HCT116 (cell line): Measurements from ENCODE around the gene IL17RB. TPM values are rescaled to one million over a fixed set of nuclear protein-coding genes. Genes with fewer than 3 reads are reported as not detected.

Experiments used
- ATAC-seq: fragments of 200-7000 bp; cut with Tn5 transposase; 2 replicates; pipeline ENCODE4 v1.9.1; 2020; ENCODE audit warnings: mild to moderate bottlenecking, moderate library complexity
- BruUV-seq: library from RNA; stranded (reverse); fragments of 400-500 nt; replicated peaks from 2 replicates; lab custom pipeline; 2021; lab: Mats Ljungman, UMichigan
- CTCF ChIA-PET: fragments of 300-600 bp; sonication (Branson Sonifier 250); formaldehyde crosslinking; loops from one replicate; lab custom pipeline; 2021; ENCODE audit warnings: antibody characterized with exemption; lab: Charles Lee
- POLR2A ChIA-PET: fragments of 300-600, 350-600 bp; sonication (Branson Sonifier 250); formaldehyde crosslinking; loops from one replicate; lab custom pipeline; 2021; ENCODE audit warnings: antibody characterized with exemption; lab: Charles Lee
- RAD21 ChIA-PET, 2 experiments: fragments of 300-600 bp; sonication (Branson Sonifier 250); formaldehyde crosslinking; loops; one replicate each; lab custom pipeline; 2023; ENCODE audit warnings: low total read pairs in 2 of 2; ENCODE audit not compliant: uncharacterized antibody in 2 of 2, unreplicated experiment in 2 of 2, low non-redundant PET in 1 of 2; lab: Charles Lee
- DNase-seq: peaks from one replicate; pipeline ENCODE4 v3.0.0-alpha.2; 2010; ENCODE audit warnings: low read depth, low spot score
- H2AFZ ChIP-seq: fragments of 200-600 bp; shearing (Covaris generic), sonication (generic); 2 replicates; pipeline ENCODE4 v1.6.1; 2017; ENCODE audit warnings: low read depth, mixed run types, mixed read lengths, antibody characterized with exemption, low read length; ENCODE audit not compliant: poor library complexity, severe bottlenecking
- H3K27ac ChIP-seq: 2 replicates; pipeline ENCODE4 v1.5.1; 2012; ENCODE audit warnings: low read depth, low read length
- H3K27me3 ChIP-seq: fragments of 200-600 bp; sonication (generic); 2 replicates; pipeline ENCODE4 v1.6.1; 2016; ENCODE audit warnings: mixed run types, low read length, mixed read lengths; ENCODE audit not compliant: insufficient read depth
- H3K36me3 ChIP-seq, 2 experiments: fragments of 200-500 bp in 1 of 2; fragments of 200-600 bp in 1 of 2; sonication (Bioruptor generic) in 1 of 2; sonication (generic) in 1 of 2; 2 replicates each; pipeline versions ENCODE4 v1.5.1 to v1.6.1; 2014 to 2016; ENCODE audit warnings: low read length in 2 of 2, inconsistent platforms in 1 of 2, mixed read lengths in 1 of 2, mixed run types in 1 of 2; ENCODE audit not compliant: insufficient read depth in 2 of 2, control insufficient read depth in 1 of 2
- H3K4me1 ChIP-seq, 2 experiments: fragments of 200-600 bp in 1 of 2; sonication (generic) in 1 of 2; 2 replicates each; pipeline versions ENCODE4 v1.5.1 to v1.6.1; 2012 to 2017; ENCODE audit warnings: low read length in 2 of 2, inconsistent platforms in 1 of 2, mild to moderate bottlenecking in 1 of 2, mixed read lengths in 1 of 2, mixed run types in 1 of 2, moderate library complexity in 1 of 2; ENCODE audit not compliant: insufficient read depth in 2 of 2, control insufficient read depth in 1 of 2
- H3K4me2 ChIP-seq: fragments of 200-600 bp; sonication (generic); 2 replicates; pipeline ENCODE4 v1.6.1; 2017; ENCODE audit warnings: mixed run types, low read length, mixed read lengths
- H3K4me3 ChIP-seq, 2 experiments: fragments of 200-600 bp in 1 of 2; sonication (generic) in 1 of 2; replicated peaks in 1 of 2; 2 replicates each; pipeline ENCODE4 v1.5.1; 2011 to 2016; ENCODE audit warnings: low read length in 2 of 2, control low read depth in 1 of 2, low read depth in 1 of 2, mild to moderate bottlenecking in 1 of 2, mixed read lengths in 1 of 2, mixed run types in 1 of 2
- H3K79me2 ChIP-seq: fragments of 200-600 bp; sonication (generic); 2 replicates; pipeline ENCODE4 v1.6.1; 2017; ENCODE audit warnings: mild to moderate bottlenecking, mixed run types, low read length, moderate library complexity, mixed read lengths; ENCODE audit not compliant: insufficient read depth
- H3K9ac ChIP-seq: fragments of 200-600 bp; sonication (generic); 2 replicates; pipeline ENCODE4 v1.6.1; 2016; ENCODE audit warnings: low read length, mixed read lengths
- H3K9me2 ChIP-seq: fragments of 200-600 bp; sonication (generic), shearing (Covaris generic); 2 replicates; pipeline ENCODE4 v1.6.1; 2017; ENCODE audit warnings: mixed run types, mild to moderate bottlenecking, moderate library complexity; ENCODE audit not compliant: insufficient read depth
- H3K9me3 ChIP-seq, 2 experiments: fragments of 200-500 bp in 1 of 2; fragments of 200-600 bp in 1 of 2; sonication (Bioruptor generic) in 1 of 2; sonication (generic) in 1 of 2; 2 replicates each; pipeline ENCODE4 v1.6.1; 2014 to 2017; ENCODE audit warnings: low read length in 2 of 2, mixed read lengths in 2 of 2, inconsistent platforms in 1 of 2, low read depth in 1 of 2, mild to moderate bottlenecking in 1 of 2, mixed run types in 1 of 2, moderate library complexity in 1 of 2; ENCODE audit not compliant: control insufficient read depth in 1 of 2, insufficient read depth in 1 of 2
- H4K20me1 ChIP-seq: fragments of 200-600 bp; sonication (generic), shearing (Covaris generic); 2 replicates; pipeline ENCODE4 v1.6.1; 2017; ENCODE audit warnings: mixed run types, mild to moderate bottlenecking, moderate library complexity; ENCODE audit not compliant: insufficient read depth
- CEBPB ChIP-seq: IDR thresholded peaks from 2 replicates; pipeline ENCODE4 v1.6.1; 2012; ENCODE audit warnings: low read depth
- ELF1 ChIP-seq: IDR thresholded peaks from 2 replicates; pipeline ENCODE4 v1.6.1; 2012; ENCODE audit warnings: low read depth, borderline replicate concordance
- EZH2 ChIP-seq: fragments of 200-600 bp; sonication (generic); IDR thresholded peaks from 2 replicates; pipeline ENCODE4 v1.6.1; 2017; ENCODE audit warnings: antibody characterized with exemption, mixed run types
- EZH2phosphoT487 ChIP-seq: fragments of 200-600 bp; IDR thresholded peaks from 2 replicates; pipeline ENCODE4 v1.6.1; 2018; ENCODE audit warnings: antibody characterized with exemption, borderline replicate concordance
- FOSL1 ChIP-seq: IDR thresholded peaks from 2 replicates; pipeline ENCODE4 v1.6.1; 2012; ENCODE audit warnings: low read depth
- MAX ChIP-seq: IDR thresholded peaks from 2 replicates; pipeline ENCODE4 v1.6.1; 2012
- POLR2AphosphoS5 ChIP-seq: IDR thresholded peaks from 2 replicates; pipeline ENCODE4 v1.6.1; 2011; ENCODE audit warnings: mild to moderate bottlenecking, low read depth, low read length, moderate library complexity
- SIN3A ChIP-seq: IDR thresholded peaks from 2 replicates; pipeline ENCODE4 v1.6.1; 2012; ENCODE audit warnings: low read depth
- SP1 ChIP-seq: IDR thresholded peaks from 2 replicates; pipeline ENCODE4 v1.6.1; 2012; ENCODE audit warnings: low read depth
- SRF ChIP-seq: IDR thresholded peaks from 2 replicates; pipeline ENCODE4 v1.6.1; 2012; ENCODE audit warnings: low read depth
- TCF7L2 ChIP-seq: IDR thresholded peaks from 2 replicates; pipeline ENCODE4 v1.7.0; 2011; ENCODE audit warnings: borderline replicate concordance, inconsistent platforms; ENCODE audit not compliant: insufficient read depth, insufficient read length; ENCODE audit errors: extremely low read depth
- ZBTB33 ChIP-seq: IDR thresholded peaks from 2 replicates; pipeline ENCODE4 v1.6.1; 2011; ENCODE audit warnings: mild to moderate bottlenecking, low read length, moderate library complexity; ENCODE audit not compliant: insufficient replicate concordance; ENCODE audit errors: extremely low read depth
- ZFX ChIP-seq: fragments of 450-650 bp; IDR thresholded peaks from 2 replicates; pipeline ENCODE4 v1.6.1; 2017
- intact Hi-C: fragments of 100-400 bp; cut with micrococcal nuclease; formaldehyde crosslinking; loops from 2 replicates; pipeline ENCODE4 v1.10.0; 2022
- total RNA-seq: library from RNA; stranded (reverse); gene quantifications from one replicate; pipeline ENCODE4 v1.2.1, GENCODE V29; 2021; ENCODE audit not compliant: unreplicated experiment

Gene IL17RB
- total RNA-seq, 1 experiment from 2014 or later, result 8.3 TPM

- TF ChIP-seq SP1, result peak; percentile 94
- TF ChIP-seq ZFX, result no peak
- TF ChIP-seq EZH2phosphoT487, result no peak
- TF ChIP-seq FOSL1, result no peak
- peak; percentile 34; the same call in 1 of the 2 replicates for TF ChIP-seq ELF1
These were observed 45.3 kb downstream of the IL17RB start, which contains the start of gene SELENOK (continued) for GRCh38 chr3:53891497-53892285.

GRCh38 chr3:53892286-53892637, 45.9 kb downstream of the IL17RB start:
- Histone ChIP-seq H3K36me3 (no peaks in the 10 kb centered on the region), H4K20me1 (no peaks in the 10 kb centered on the region), H3K9ac (peak overlapping the region; percentile 86), H3K9me2 (no peaks in the 10 kb centered on the region), H3K4me3 (peak overlapping the region; percentile 85 to 95), H3K4me1 (peaks cover 10 to 20% of the 10 kb centered on the region in 2 experiments; a peak in 3 of 4 replicates), H3K79me2 (peaks cover 34% of the 10 kb centered on the region), H3K27ac (peak overlapping the region; percentile 54), H3K9me3 (no peaks in the 10 kb centered on the region), H2AFZ (no peak overlapping the region), H3K4me2 (peak overlapping the region; percentile 91), H3K27me3 (no peaks in the 10 kb centered on the region)
- no peak for TF ChIP-seq ELF1
- peak; percentile 4; the same call in 1 of the 2 replicates for TF ChIP-seq SIN3A
- ChIA-PET RAD21 (no interaction called here), CTCF (interaction anchor here (1.1 kb wide), 1 partner anchor 51 kb away, joined by 3 read pairs; no protein-coding TSS in a partner anchor), POLR2A (interaction anchor here (1.1 to 1.4 kb wide), 3 partner anchors 8 to 47 kb away, joined by 3 to 6 read pairs (median 4); no protein-coding TSS in a partner anchor)
- DNase-seq, result no peak
- TSS peak; percentile 98 for BruUV-seq
- no peak for ATAC-seq
- intact Hi-C loops, result loop anchor here (10.0 kb wide), 1 partner anchor 537 kb away; no protein-coding TSS in a partner anchor

GRCh38 chr3:53899750-53900149, 53.4 kb downstream of the IL17RB start:
- no TSS peak for BruUV-seq
- H3K9ac ChIP-seq, result no peak overlapping the region
- DNase-seq, result no peak
- H3K4me1 ChIP-seq, result no peaks in the 10 kb centered on the region
- H3K9me2 ChIP-seq, result no peaks in the 10 kb centered on the region
- H3K4me2 ChIP-seq, result no peak overlapping the region
- no peak overlapping the region for H3K4me3 ChIP-seq
- H3K36me3 ChIP-seq, result no peaks in the 10 kb centered on the region
- no peaks in the 10 kb centered on the region for H3K79me2 ChIP-seq
- RAD21 ChIA-PET, result no interaction called here
- no peaks in the 10 kb centered on the region for H4K20me1 ChIP-seq
- no peaks in the 10 kb centered on the region for H3K27me3 ChIP-seq
- intact Hi-C loops, result loop anchor here (10.0 kb wide), 1 partner anchor 545 kb away; no protein-coding TSS in a partner anchor
- POLR2A ChIA-PET, result interaction anchor here (2.3 kb wide), 1 partner anchor 8 kb away, joined by 6 read pairs; the partner anchor contains the start of gene SELENOK
- ATAC-seq, result no peak
- CTCF ChIA-PET, result no interaction called here
- no peak overlapping the region for H3K27ac ChIP-seq
- H2AFZ ChIP-seq, result no peak overlapping the region
- no peaks in the 10 kb centered on the region for H3K9me3 ChIP-seq
- no peak for TF ChIP-seq ELF1
- TF ChIP-seq CEBPB, result no peak
- no peak for TF ChIP-seq ZFX
- TF ChIP-seq SRF, result no peak
- TF ChIP-seq POLR2AphosphoS5, result no peak
- TF ChIP-seq EZH2, result no peak
- TF ChIP-seq MAX, result no peak
- TF ChIP-seq ZBTB33, result no peak
- TF ChIP-seq SP1, result no peak
- TF ChIP-seq TCF7L2, result no peak
